ENCODE measurements around the gene ZNF418. TPM values are rescaled to one million over a fixed set of nuclear protein-coding genes. Genes with fewer than 3 reads are reported as not detected.
"Not testable (repeated sequence)": the region's sequence is repeated elsewhere in the genome, so short reads cannot be mapped to it uniquely, and the experiment has no call there.

The ZNF418 gene
- polyA plus RNA-seq, 5 donors, result 17.5 to 38.2 (median 33.5) TPM

DNA sequence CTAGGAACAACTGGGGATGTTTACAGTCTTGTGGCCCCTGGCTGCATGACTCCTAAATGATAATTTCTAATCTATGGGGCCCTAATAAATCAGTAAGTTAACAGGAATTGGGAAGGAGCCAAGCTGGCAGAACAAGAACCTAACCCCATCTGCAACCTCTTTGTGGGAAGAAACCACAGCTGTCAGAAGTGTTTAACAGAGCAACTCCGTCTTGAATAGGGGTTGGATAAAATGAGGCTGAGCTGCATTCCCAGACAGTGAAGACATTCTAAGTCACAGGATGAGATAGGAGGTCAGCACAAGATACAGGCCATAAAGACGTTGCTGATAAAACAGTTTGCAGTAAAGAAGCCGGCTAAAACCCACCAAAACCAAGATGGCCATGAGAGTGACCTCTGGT is 44.5 kb downstream of the ZNF418 start:
- DNase-seq, result not testable (repeated sequence)

DNA sequence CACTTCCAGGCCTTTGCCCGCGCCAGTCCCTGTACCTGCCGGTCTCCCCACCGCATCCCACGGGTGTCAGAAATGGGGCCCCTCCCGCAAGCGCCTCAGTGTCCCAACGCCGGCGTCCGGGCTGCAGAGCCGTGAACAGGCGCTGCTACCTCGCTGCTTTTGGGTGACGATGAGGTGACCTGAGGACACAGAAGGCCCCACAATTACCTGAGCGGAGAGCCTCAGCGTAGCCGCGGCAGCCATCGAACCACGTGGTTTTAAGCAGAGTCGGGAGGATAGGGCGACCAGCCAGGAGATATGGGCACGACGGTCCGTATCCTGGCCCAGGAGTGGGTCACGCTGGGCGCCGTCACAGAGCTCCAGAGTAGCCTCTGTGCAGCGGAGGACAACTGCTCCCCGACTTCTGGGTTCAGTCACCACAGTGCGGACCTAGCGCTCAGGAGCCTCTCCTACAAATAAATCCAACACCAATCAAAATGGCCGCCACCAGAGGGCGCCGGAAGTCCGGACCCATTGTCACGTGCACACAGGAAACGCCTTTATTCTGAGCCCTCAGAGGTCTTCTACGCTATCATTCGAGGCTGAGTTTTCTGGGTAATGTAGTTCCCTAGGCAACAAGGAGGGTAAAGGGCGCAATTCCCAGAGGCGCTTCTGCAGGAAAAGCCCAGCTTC is 46.5 kb downstream of the ZNF418 start, which contains the start of gene ZNF814:
ZNF814 (minus strand) TSS at position 478 of the 672 bp plus-strand sequence; CDS start at position 243, 235 bp downstream.
- peak; percentile 78 to 81 for DNase-seq

DNA sequence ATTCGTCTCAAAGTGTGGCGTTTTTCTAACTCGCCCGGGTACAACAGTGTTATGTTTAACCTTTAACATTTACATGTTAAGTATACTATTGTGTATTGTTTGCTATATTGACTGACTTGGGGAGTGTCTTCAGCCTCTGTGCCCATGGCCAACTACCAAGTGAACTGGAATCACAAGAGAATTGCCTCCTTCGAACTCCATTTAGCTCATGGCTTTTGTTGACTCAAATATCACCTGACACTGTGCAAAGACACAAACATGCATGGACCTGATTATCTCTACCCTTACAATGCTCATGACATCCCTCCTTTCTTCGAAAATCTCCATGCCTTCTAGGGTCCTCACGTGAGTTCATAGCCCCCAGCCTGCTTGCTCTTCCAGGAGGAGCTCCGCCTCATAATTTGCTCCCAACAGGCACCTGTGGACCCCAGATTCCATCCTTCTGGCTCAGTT is 47.1 kb downstream of the ZNF418 start:
- DNase-seq, result no peak

DNA sequence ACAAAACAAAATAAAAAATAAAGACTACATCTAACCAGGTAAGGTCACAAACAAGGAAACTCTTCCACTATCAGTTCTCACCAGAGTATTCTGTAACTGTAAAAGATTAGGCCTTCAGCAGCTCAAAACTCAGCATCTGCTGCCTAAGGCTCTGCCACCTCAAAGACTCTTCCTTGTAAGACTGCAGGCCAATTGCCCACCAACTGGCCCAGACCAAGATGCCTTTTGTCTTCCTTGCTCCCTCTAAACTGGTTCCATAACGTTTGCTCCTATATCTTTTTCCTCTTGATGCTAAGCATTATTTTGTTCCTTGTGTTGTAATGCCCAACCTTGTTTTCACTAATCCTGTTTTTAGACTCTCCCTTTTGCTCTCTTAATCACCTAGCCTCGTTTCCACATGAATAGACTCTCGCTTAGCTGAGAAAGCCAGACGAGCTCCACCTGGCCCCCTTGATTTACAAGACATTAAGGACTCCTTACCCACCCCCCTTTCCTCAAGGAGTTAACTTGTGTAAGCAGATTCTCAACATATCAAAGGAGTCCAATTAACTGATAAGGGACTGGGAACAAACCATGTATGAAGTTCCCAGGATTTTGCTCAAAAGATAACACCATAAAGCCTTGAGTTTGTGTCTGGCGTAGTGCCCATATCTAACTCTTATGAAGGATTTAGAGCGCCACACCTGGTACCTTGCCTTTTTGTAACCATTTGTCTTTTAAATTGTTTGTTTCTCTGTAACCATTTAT is 47.8 kb downstream of the ZNF418 start:
- DNase-seq, result peak in 1 of 2 donors; percentile 17

DNA sequence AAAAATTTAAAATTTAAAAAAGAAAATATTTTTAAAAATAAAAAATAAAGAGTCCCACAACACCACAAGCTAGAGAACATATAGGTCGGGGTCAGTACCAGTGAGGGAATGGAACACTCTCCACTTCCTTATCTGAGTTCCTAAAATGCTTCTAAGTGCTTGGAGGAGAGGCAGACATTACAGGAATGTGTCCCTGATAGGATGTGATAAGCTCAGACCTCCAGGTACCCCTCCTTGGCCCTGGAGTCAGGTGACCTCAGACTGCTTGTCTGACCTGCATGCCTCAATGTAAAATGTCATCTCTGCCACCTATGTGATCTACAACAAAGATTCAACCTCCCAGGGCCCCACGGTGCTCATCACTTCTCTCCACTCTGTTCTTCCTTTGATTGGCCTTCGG is 49.2 kb downstream of the ZNF418 start:
- DNase-seq, result no peak

DNA sequence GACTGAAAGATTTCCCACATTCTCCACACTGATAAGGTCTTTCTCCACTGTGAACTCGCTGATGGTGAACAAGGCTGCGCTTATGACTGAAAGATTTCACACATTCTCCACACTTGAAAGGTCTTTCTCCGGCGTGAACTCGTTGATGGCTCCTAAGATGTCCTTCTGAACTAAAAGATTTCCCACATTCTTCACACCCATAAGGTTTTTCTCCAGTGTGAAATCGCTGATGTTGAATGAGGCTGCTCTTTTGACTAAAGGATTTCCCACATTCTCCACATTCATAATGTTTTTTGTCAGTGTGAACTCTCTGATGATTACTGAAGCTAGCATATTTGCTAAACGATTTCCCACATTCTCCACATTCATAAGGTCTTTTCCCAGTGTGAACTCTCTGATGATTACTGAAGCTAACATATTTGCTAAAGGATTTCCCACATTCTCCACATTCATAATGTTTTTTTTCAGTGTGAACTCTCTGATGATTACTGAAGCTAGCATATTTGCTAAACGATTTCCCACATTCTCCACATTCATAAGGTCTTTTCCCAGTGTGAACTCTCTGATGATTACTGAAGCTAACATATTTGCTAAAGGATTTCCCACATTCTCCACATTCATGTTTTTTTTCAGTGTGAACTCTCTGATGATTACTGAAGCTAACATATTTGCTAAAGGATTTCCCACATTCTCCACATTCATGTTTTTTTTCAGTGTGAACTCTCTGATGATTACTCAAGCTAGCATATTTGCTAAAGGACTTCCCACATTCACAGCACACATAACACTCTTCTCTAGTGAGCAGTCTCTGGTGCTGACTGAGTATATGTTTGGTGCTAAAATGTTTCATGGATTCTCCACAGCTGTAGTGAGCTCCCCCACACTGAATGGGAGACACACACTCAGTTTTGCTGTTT is 61.1 kb downstream of the ZNF418 start:
- not testable (repeated sequence) for DNase-seq

DNA sequence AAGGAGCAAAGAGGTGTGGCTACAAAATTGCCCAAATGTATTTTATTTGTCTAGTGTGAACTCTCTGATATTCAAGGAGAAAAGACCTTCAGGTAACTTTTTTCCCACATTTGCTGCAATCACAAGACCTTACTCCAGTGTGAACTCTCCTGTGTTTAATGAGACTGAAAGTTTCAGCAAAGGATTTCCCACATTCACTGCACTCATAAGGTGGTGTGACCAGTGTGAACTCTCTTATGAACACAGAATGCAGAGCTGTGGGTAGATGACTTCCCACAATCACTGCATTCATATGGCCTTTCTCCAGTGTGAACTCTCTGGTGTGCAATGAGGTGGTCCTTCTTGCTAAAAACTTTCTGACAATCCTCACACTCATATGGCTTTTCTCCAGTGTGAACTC is 62.8 kb downstream of the ZNF418 start:
- DNase-seq, result no peak

Other genes starting within 250 kb of the ZNF418 start
- gene ZNF154, start 226.2 kb downstream of the ZNF418 start, polyA plus RNA-seq (ENCODE audit: insufficient read depth in 1 of 5, insufficient read length in 5 of 5, low replicate concordance in 1 of 5), result 10 to 100 TPM; 27.8 to 50.7 (median 41.1) TPM
- 10 to 100 TPM; 17.5 to 25.8 (median 25.1) TPM for gene ZNF671, start 207.8 kb downstream of the ZNF418 start, polyA plus RNA-seq (ENCODE audit: insufficient read depth in 1 of 5, insufficient read length in 5 of 5, low replicate concordance in 1 of 5)
- 10 to 100 TPM; 25.0 to 44.2 (median 40.5) TPM for gene ZNF776, start 188.6 kb downstream of the ZNF418 start, polyA plus RNA-seq (ENCODE audit: insufficient read depth in 1 of 5, insufficient read length in 5 of 5, low replicate concordance in 1 of 5)
- 10 to 100 TPM; 21.5 to 33.9 (median 29.1) TPM for gene ZNF586, start 165.7 kb downstream of the ZNF418 start, polyA plus RNA-seq (ENCODE audit: insufficient read depth in 1 of 5, insufficient read length in 5 of 5, low replicate concordance in 1 of 5)
- gene ZNF552, start 120.5 kb downstream of the ZNF418 start, polyA plus RNA-seq (ENCODE audit: insufficient read depth in 1 of 5, insufficient read length in 5 of 5, low replicate concordance in 1 of 5), result 10 to 100 TPM; 12.4 to 18.1 (median 16.4) TPM
- 10 to 100 TPM in 4 of 5 donors, 1 to 10 TPM in 1; 9.5 to 17.0 (median 13.7) TPM for gene ZNF587B, start 105.1 kb downstream of the ZNF418 start, polyA plus RNA-seq (ENCODE audit: insufficient read depth in 1 of 5, insufficient read length in 5 of 5, low replicate concordance in 1 of 5)
- gene ZNF587, start 85.5 kb downstream of the ZNF418 start, polyA plus RNA-seq (ENCODE audit: insufficient read depth in 1 of 5, insufficient read length in 5 of 5, low replicate concordance in 1 of 5), result 10 to 100 TPM; 23.3 to 39.1 (median 34.8) TPM
- 10 to 100 TPM; 47.1 to 62.9 (median 61.2) TPM for gene ZNF814, start 46.4 kb downstream of the ZNF418 start, polyA plus RNA-seq (ENCODE audit: insufficient read depth in 1 of 5, insufficient read length in 5 of 5, low replicate concordance in 1 of 5)
- 10 to 100 TPM; 19.6 to 41.3 (median 38.4) TPM for gene ZNF417, start 18.8 kb downstream of the ZNF418 start, polyA plus RNA-seq (ENCODE audit: insufficient read depth in 1 of 5, insufficient read length in 5 of 5, low replicate concordance in 1 of 5)
- 10 to 100 TPM in 3 of 5 donors, 1 to 10 TPM in 2; 7.1 to 11.7 (median 10.7) TPM for gene ZNF256, start 12.3 kb upstream of the ZNF418 start, polyA plus RNA-seq (ENCODE audit: insufficient read depth in 1 of 5, insufficient read length in 5 of 5, low replicate concordance in 1 of 5)
- gene C19orf18, start 39.1 kb upstream of the ZNF418 start, polyA plus RNA-seq (ENCODE audit: insufficient read depth in 1 of 5, insufficient read length in 5 of 5, low replicate concordance in 1 of 5), result 1 to 10 TPM; 2.5 to 4.8 (median 3.9) TPM
- 10 to 100 TPM; 25.8 to 33.2 (median 30.0) TPM for gene ZNF606, start 67.4 kb upstream of the ZNF418 start, polyA plus RNA-seq (ENCODE audit: insufficient read depth in 1 of 5, insufficient read length in 5 of 5, low replicate concordance in 1 of 5)
- gene ZSCAN1, start 98.6 kb upstream of the ZNF418 start, polyA plus RNA-seq (ENCODE audit: insufficient read depth in 1 of 5, insufficient read length in 5 of 5, low replicate concordance in 1 of 5), result 1 to 10 TPM; 1.1 to 2.7 (median 2.3) TPM
- 10 to 100 TPM; 18.3 to 35.3 (median 29.7) TPM for gene ZNF135, start 123.9 kb upstream of the ZNF418 start, polyA plus RNA-seq (ENCODE audit: insufficient read depth in 1 of 5, insufficient read length in 5 of 5, low replicate concordance in 1 of 5)
- 10 to 100 TPM; 70.8 to 94.7 (median 88.9) TPM for gene ZSCAN18, start 162.8 kb upstream of the ZNF418 start, polyA plus RNA-seq (ENCODE audit: insufficient read depth in 1 of 5, insufficient read length in 5 of 5, low replicate concordance in 1 of 5)
- gene ZNF329, start 215.4 kb upstream of the ZNF418 start, polyA plus RNA-seq (ENCODE audit: insufficient read depth in 1 of 5, insufficient read length in 5 of 5, low replicate concordance in 1 of 5), result 10 to 100 TPM; 16.5 to 22.7 (median 19.8) TPM
- gene ZNF274, start 247.7 kb upstream of the ZNF418 start, polyA plus RNA-seq (ENCODE audit: insufficient read depth in 1 of 5, insufficient read length in 5 of 5, low replicate concordance in 1 of 5), result 10 to 100 TPM; 15.9 to 23.2 (median 21.8) TPM

Measured in right lung (tissue), 5 donors.